Skeletal muscle cell (primary cell): ENCODE results near the gene NOP53.
"Not testable (repeated sequence)": the region's sequence is repeated elsewhere in the genome, so short reads cannot be mapped to it uniquely, and the experiment has no call there.

Experiments
- DNase-seq: peaks from one replicate; pipeline ENCODE4 v3.0.0-alpha.2; 2010; ENCODE audit warnings: low read depth
- H3K4me3 ChIP-seq: 2 replicates; pipeline ENCODE4 v1.5.1; 2011; ENCODE audit warnings: low read depth, mild to moderate bottlenecking, control low read depth, low read length, moderate library complexity

NOP53 gene

DNA sequence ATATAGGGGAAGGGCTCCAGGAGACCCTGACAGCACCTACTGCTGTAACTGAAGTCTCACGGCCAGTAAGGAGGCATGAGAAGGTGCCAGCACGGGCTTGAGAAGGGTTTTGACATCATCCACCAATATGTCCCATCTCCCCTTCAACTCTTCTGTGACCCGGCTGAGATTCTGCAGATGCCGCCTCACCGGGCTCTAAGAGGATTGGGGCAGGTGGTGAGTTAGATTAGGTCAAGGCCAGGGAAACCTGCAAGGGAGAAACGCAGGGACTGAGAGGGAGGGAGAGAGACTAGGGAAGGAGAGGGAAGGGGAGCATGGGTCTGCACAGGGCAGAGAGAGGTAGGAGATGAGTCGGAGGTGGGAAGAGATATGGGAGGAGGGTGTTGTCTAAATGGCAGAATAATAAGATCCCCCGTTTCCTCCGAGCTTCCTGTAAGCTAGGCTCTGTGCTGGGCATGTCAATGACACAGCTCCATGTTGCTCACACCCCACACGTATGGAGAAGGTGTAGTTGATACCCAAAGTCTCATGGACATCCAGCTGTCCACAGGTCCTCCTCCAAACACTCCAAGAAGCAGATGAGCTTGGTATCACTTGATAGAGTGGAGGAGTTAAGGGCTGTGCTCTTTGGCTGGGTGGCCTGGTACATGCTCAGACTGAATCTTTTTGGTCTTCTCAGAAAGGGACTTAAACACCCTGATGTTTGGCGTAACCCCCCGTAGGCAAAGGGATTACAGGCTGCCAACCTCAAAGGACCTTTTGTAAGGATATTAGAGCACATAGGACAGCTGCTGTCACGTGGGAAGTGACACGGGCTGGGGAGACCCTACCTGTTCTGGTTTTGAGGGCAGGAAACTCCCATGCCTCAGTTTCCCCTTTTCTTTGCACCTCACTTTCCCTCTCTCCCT is 52.9 kb downstream of the NOP53 start:
- DNase-seq = no peak

DNA sequence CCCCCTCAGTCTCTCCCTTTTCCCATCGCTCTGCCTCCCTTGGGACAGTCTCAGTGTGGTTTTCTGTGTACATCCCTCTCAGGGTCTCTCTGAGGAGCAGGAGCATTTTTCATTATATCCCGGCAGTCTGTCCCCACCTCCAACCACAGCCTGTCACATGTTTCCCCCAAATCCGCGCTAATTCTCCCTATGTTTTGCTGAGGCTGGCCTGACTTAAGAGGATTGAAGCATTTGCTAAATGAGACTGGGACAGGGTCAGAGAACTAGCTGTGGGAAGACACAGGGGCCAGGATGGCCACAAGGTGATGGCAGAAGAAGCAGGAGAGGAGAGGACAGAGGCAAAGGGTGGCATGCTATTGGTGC is 53.5 kb downstream of the NOP53 start:
- no peak for DNase-seq
- no peak overlapping the region for H3K4me3 ChIP-seq

More for the DNA sequence above, 52.9 kb downstream of the NOP53 start:
- no peak overlapping the region for H3K4me3 ChIP-seq

DNA sequence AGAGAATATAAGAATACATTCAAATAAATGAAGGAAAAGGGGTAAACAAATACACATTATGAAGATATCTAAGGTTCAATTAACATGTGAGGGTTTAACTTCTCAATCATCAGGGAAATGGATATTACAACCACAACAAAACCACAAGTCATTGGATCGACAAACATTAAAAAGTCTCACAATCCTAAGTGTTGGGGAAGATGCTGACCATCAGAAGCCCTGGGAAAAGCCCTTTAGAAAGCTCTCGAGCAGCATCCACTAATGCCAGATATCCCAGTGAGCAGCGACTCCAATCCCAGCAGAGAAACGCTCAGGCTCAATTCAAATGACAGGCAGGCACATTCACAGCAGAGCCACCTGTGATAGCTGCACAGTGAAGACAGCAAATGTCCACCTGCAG is 55.9 kb downstream of the NOP53 start:
- no peak overlapping the region for H3K4me3 ChIP-seq
- no peak for DNase-seq

DNA sequence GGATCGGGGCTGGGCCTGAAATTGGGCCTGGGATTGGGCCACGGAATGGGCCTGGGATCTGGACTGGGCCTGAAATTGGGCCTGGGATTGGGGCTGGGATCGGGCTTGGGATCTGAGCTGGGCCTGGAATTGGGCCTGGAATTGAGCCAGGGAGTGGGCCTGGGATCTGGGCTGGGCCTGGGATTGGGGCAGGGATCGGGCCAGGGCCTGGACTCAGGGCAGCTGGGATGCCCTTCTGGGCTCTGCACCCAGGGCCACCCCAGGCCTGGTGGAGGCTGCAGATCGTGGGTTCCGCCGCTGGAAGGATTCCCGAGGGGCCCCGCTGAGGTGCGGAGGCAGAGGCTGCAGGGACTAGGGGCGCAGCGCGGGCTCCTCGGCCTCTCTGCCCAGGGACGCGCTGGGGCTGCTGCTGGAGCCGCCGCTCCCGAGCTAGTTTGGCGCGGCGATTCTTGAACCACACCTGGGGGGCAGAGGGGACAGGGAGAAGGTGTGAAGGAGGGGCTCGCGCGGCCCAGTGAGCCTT is 57.2 kb downstream of the NOP53 start:
- no peak overlapping the region for H3K4me3 ChIP-seq
- no peak for DNase-seq

DNA sequence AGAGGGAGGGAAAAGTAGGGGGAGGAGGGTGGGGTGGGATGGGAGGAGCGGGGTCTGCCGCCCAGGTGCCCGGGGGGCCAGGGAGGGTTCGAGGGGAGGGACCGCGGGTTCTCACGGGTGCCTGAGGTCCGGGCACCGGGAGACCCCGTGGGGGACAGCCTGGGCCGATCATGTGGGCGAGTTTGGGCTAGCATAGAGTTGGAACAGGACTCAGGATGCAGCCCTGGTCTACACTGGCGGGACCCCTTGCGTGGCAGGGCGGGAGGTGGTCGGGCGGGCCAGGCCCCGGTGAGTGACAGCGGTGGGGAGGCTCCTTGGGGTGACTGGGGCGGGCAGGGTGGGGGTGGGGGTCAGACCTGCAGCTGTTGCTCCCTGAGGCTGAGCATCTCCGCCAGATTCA is 57.8 kb downstream of the NOP53 start:
- DNase-seq, H3K4me3 ChIP-seq: not testable (repeated sequence)

DNA sequence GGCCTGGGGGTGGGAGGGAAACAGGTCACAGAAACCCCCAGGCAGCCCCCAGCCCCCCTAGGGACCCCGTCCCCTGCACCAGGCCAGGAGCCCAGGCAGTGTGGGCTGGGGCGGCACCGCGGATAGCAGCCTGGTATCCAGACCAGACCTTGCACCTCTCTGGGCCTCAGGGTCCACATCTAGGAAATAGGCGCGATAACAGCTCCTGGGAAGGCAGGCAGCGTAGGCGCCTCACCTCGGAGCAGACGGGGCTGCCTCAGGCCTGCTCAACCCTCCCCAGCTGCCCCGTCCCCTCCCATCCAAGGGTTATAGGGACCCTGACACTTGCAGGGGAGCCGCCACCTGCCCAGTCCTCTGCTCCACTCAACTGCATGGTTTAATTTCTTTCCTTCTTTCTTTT is 58.3 kb downstream of the NOP53 start:
- not testable (repeated sequence) for DNase-seq

DNA sequence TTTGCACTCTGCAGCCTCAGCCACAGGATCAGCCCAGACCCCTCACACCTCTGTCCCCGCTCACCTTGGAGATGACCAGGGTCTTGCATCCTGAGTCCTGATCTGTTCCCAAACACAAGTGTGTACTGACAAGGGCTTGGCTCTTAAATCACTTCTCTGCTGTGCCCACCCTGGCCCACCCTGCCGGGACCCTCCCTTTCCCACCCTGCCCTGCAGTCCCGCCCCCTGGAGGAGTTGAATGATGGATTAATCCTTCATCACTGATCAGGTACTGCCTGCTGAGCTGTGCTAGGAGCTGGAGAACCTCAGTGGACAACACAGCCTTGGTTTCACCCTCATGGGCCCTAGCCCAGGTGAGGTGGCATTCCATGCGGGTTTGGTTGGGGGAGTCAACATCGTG is 59.1 kb downstream of the NOP53 start, which contains the start of gene TPRX1:
Gene TPRX1, minus strand, starts transcription at position 101 of the 400 bp plus-strand sequence. Its CDS starts 12 bp downstream, at position 89.
- H3K4me3 ChIP-seq, DNase-seq: not testable (repeated sequence)

More for the DNA sequence above, 58.3 kb downstream of the NOP53 start:
- not testable (repeated sequence) for H3K4me3 ChIP-seq

DNA sequence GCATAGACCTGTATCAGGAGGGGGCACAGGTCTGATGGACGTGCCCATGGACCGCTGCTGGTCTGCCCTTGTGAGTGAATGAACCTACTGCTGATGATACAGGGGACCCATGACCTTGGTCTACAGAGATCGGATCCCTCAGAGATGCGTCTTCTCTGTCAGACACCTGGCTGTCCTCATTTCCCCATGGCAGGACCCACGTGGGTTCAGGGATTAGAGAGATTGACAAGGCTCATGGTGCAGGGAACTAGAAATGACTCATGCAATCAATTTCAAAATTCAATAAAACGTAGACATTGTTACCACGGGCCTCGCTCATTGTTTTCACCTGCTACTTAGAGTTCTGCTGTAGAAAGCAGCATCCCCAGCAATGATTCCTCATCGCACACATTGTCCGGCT is 60.0 kb downstream of the NOP53 start:
- no peak for DNase-seq
- H3K4me3 ChIP-seq = no peak overlapping the region

DNA sequence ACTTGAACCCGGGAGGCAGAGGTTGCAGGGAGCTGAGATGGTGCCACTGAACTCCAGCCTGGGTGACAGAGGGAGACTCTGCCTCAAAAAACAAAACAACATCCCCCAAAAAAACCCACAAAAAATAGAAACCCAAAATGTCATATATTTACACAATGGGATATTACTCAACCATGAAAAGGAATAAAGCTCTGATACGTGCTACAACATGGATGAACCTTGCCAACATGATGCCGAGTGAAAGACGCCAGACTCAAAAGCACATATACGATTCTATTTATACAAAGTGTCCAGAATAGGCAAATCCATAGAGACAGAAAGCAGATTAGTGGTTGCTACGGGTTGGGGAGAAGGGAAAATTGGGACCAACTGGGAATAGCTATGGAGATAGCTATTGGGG is 61.1 kb downstream of the NOP53 start:
- no peak for DNase-seq
- no peak overlapping the region for H3K4me3 ChIP-seq
